Lower leg skin (tissue), 3 donors: Measurements from ENCODE around the gene NUDT3.

ENCODE experiments used
- CTCF ChIP-seq, 3 donors: fragments of 450-650 bp; IDR thresholded peaks; one replicate each; pipeline ENCODE4 v1.5.1; 2016; ENCODE audit warnings: antibody characterized with exemption in 3 of 3, mild to moderate bottlenecking in 3 of 3, moderate library complexity in 2 of 3
- POLR2A ChIP-seq, 2 donors: fragments of 450-650 bp; IDR thresholded peaks; one replicate each; pipeline ENCODE4 v1.6.1; 2016 to 2017; ENCODE audit warnings: antibody characterized with exemption in 2 of 2, mild to moderate bottlenecking in 1 of 2, moderate library complexity in 1 of 2

DNA sequence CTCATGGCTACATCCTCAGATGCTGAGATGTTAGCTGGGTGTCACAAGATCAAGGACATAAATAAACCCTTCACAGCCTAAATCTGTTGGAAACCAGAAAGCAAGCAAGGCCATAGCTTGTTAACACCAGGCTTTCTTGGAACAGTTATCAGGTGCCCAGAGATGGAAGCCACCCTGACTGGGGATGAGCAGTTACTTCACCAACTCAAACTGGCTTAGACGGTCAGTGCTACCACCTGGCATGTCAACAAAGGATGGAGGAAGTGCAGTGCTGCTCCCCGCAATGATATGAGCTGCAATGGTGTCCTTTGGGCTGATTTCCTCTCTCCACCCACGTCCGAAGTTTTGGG, 114.7 kb downstream of the NUDT3 start:
- TF ChIP-seq CTCF (IDR thresholded peaks at IDR 0.05) (no peak), POLR2A (IDR thresholded peaks at IDR 0.05) (no peak)
